Lower leg skin (tissue), 3 donors: ENCODE data around the gene WWOX.

ENCODE experiments used
- CTCF ChIP-seq, 3 donors: fragments of 450-650 bp; IDR thresholded peaks; one replicate each; pipeline ENCODE4 v1.5.1; 2016; ENCODE audit warnings: antibody characterized with exemption in 3 of 3, mild to moderate bottlenecking in 3 of 3, moderate library complexity in 2 of 3
- POLR2A ChIP-seq, 2 donors: fragments of 450-650 bp; IDR thresholded peaks; one replicate each; pipeline ENCODE4 v1.6.1; 2016 to 2017; ENCODE audit warnings: antibody characterized with exemption in 2 of 2, mild to moderate bottlenecking in 1 of 2, moderate library complexity in 1 of 2

- TF ChIP-seq CTCF (IDR thresholded peaks at IDR 0.05) (no peak), POLR2A (IDR thresholded peaks at IDR 0.05) (no peak)
These were observed 136.4 kb downstream of the WWOX start for GRCh38 chr16:78235876-78236275.
